ENCODE data around the gene WBP11.
A peak's percentile ranks its signal among the peaks of the same experiment; 100 is the strongest.

The WBP11 gene

GRCh38 chr12:14803011-14803829 is at the start of gene WBP11, which contains the start of gene C12orf60:
WBP11 (minus strand) TSS chr12:14803478; CDS start chr12:14801383, 2,095 bp downstream.
C12orf60 (plus strand) TSS chr12:14803670; CDS start chr12:14822936, 19,266 bp downstream.
- DNase-seq: peak; percentile 87

- no peak for DNase-seq
These were observed 49.6 kb upstream of the WBP11 start for GRCh38 chr12:14852880-14853279.

- DNase-seq: no peak
These were observed 47.8 kb upstream of the WBP11 start for GRCh38 chr12:14850929-14851663.

- DNase-seq: no peak
These were observed 46.4 kb upstream of the WBP11 start for GRCh38 chr12:14849661-14850060.

- DNase-seq: no peak
These were observed 43.8 kb upstream of the WBP11 start for GRCh38 chr12:14846876-14847580.

GRCh38 chr12:14846042-14846587 is 42.8 kb upstream of the WBP11 start:
- no peak for DNase-seq

- DNase-seq: peak; percentile 62
These were observed 42.1 kb upstream of the WBP11 start for GRCh38 chr12:14845350-14845750.

- no peak for DNase-seq
These were observed 41.1 kb upstream of the WBP11 start for GRCh38 chr12:14844401-14844800.

- no peak for DNase-seq
These were observed 40.2 kb upstream of the WBP11 start, which contains the start of gene ART4 for GRCh38 chr12:14843425-14843887. ART4 (minus strand) TSS chr12:14843526; CDS start chr12:14843113, 413 bp downstream.

GRCh38 chr12:14842315-14842714 is 39.0 kb upstream of the WBP11 start:
- DNase-seq: no peak

- no peak for DNase-seq
These were observed 38.5 kb upstream of the WBP11 start for GRCh38 chr12:14841761-14842160.

GRCh38 chr12:14840616-14841015 is 37.3 kb upstream of the WBP11 start:
- no peak for DNase-seq

GRCh38 chr12:14839262-14839661 is 36.0 kb upstream of the WBP11 start:
- no peak for DNase-seq

- DNase-seq: no peak
These were observed 33.3 kb upstream of the WBP11 start for GRCh38 chr12:14836336-14837210.

- no peak for DNase-seq
These were observed 31.2 kb upstream of the WBP11 start for GRCh38 chr12:14834509-14834908.

GRCh38 chr12:14833952-14834351 is 30.7 kb upstream of the WBP11 start:
- no peak for DNase-seq

GRCh38 chr12:14833336-14833735 is 30.1 kb upstream of the WBP11 start:
- no peak for DNase-seq

GRCh38 chr12:14828892-14829291 is 25.6 kb upstream of the WBP11 start:
- no peak for DNase-seq

GRCh38 chr12:14827043-14827442 is 23.8 kb upstream of the WBP11 start:
- DNase-seq: no peak

GRCh38 chr12:14826491-14826890 is 23.2 kb upstream of the WBP11 start:
- no peak for DNase-seq

- no peak for DNase-seq
These were observed 22.0 kb upstream of the WBP11 start for GRCh38 chr12:14825256-14825655.

Data from CD4-positive, alpha-beta T cell treated with Interleukin-17A for 4 hours (primary cell).